NB4 (cell line): ENCODE data around the gene TNFAIP2.

Experiments
- CTCF ChIP-seq: IDR thresholded peaks from one replicate; pipeline ENCODE4 v1.5.1; 2012; ENCODE audit warnings: low read depth, low read length
- POLR2A ChIP-seq: IDR thresholded peaks from 2 replicates; pipeline ENCODE4 v1.6.1; 2011; ENCODE audit warnings: mild to moderate bottlenecking; ENCODE audit not compliant: insufficient read length; ENCODE audit errors: extremely low read depth

GRCh38 chr14:103125098-103126070 lies 2.1 kb downstream of the TNFAIP2 start:
- TF ChIP-seq CTCF = no peak
- no peak for TF ChIP-seq POLR2A
